ENCODE measurements around the gene PTPRO.
"Not testable (repeated sequence)": the region's sequence is repeated elsewhere in the genome, so short reads cannot be mapped to it uniquely, and the experiment has no call there.

The PTPRO gene

DNA sequence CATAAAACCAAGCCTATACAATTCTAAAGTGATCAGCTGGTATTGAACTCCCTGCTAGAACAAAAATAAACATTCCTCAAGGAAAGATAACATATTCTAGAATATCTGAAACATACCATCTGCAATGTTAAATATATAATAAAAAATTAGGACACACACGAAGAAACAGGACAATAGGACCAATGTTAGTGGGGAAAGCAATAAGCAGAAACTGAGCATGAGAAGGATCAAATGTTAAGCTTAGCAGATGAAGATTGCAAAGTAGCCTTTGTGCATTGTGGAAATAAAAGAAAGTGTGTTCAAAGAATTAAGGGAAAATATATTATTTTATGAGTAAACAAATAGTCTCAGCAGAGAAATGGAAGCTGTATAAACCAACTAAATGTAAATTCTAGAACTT is 286.1 kb downstream of the PTPRO start:
- Histone ChIP-seq H3K27me3 (ENCODE audit: control insufficient read depth, insufficient read depth, low read length) (no peaks in the 10 kb centered on the region), H3K4me3 (ENCODE audit: low read length) (no peak overlapping the region), H3K27ac (ENCODE audit: low read length) (no peak overlapping the region), H3K36me3 (ENCODE audit: control insufficient read depth, low read depth, low read length) (no peaks in the 10 kb centered on the region), H3K9ac (ENCODE audit: low read length) (no peak overlapping the region), H3K9me3 (ENCODE audit: control insufficient read depth, low read depth, low read length) (no peaks in the 10 kb centered on the region), H3K4me1 (ENCODE audit: control insufficient read depth, low read depth, low read length) (no peaks in the 10 kb centered on the region)

DNA sequence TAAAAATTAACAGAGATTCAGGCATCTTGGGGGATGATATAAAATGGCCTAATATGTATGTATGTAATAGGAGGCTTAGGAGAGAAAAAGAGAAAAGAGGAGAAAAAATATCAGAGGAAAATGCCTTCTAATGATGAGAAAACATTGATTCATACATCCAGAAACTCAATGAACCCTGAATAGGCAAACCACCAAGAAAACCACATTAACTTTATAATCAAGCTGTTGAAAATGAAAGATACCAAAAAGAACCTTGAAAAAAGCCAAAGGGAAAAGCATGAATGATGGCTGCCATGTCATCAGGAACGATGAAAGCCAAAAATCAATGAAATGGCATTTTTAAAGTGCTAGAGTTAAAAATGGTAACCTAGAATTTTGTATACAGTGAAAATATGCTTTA is 286.6 kb downstream of the PTPRO start:
- no peak overlapping the region for H3K4me3 ChIP-seq (ENCODE audit: low read length)
- H3K36me3 ChIP-seq (ENCODE audit: control insufficient read depth, low read depth, low read length) = no peaks in the 10 kb centered on the region
- H3K9ac ChIP-seq (ENCODE audit: low read length) = no peak overlapping the region
- H3K4me1 ChIP-seq (ENCODE audit: control insufficient read depth, low read depth, low read length) = no peaks in the 10 kb centered on the region
- H3K27ac ChIP-seq (ENCODE audit: low read length) = no peak overlapping the region
- no peaks in the 10 kb centered on the region for H3K9me3 ChIP-seq (ENCODE audit: control insufficient read depth, low read depth, low read length)
- no peaks in the 10 kb centered on the region for H3K27me3 ChIP-seq (ENCODE audit: control insufficient read depth, insufficient read depth, low read length)

DNA sequence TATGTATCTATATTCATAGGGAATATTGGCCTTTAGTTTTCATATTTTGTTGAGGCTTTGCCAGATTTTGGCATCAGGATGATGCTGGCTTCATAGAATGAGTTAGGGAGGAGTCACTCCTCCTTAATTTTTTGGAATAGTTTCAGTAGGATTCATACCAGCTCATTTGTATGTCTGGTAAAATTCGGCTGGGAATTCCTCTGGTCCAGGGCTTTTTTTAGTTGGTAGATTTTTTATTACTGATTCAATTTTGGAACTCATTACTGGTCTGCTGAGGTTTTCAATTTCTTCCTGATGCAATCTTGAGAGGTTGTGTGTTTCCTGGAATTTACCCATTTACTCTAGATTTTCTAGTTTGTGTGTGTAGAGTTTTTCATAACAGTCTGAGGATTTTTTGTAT is 291.7 kb downstream of the PTPRO start:
- Histone ChIP-seq H3K27ac (ENCODE audit: low read length) (no peak overlapping the region), H3K36me3 (ENCODE audit: control insufficient read depth, low read depth, low read length) (no peaks in the 10 kb centered on the region), H3K27me3 (ENCODE audit: control insufficient read depth, insufficient read depth, low read length) (no peaks in the 10 kb centered on the region), H3K4me1 (ENCODE audit: control insufficient read depth, low read depth, low read length) (no peaks in the 10 kb centered on the region), H3K9me3 (ENCODE audit: control insufficient read depth, low read depth, low read length) (no peaks in the 10 kb centered on the region), H3K9ac (ENCODE audit: low read length) (no peak overlapping the region), H3K4me3 (ENCODE audit: low read length) (no peak overlapping the region)

DNA sequence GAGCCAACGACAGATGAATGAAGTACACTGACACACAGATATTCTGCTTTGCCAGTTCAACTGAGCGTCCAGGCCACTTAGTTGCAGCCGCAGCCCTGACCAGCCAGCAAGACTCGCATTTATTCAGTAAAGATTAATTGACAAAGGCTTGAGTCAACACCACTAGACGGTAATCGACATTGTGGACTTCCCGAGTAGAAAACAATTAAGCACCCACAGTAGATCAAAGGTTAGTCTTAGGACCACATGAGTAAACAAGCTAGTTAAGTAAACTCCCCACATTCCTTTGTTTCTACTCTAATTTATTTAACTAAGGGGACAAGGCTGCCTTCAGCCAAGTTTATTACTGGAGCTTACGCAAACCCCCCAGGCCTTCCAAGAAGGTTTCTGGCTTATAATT is 294.2 kb downstream of the PTPRO start:
- not testable (repeated sequence) for H3K36me3 ChIP-seq (ENCODE audit: control insufficient read depth, low read depth, low read length); H3K4me3 ChIP-seq (ENCODE audit: low read length); H3K4me1 ChIP-seq (ENCODE audit: control insufficient read depth, low read depth, low read length); H3K9ac ChIP-seq (ENCODE audit: low read length); H3K27me3 ChIP-seq (ENCODE audit: control insufficient read depth, insufficient read depth, low read length); H3K27ac ChIP-seq (ENCODE audit: low read length); H3K9me3 ChIP-seq (ENCODE audit: control insufficient read depth, low read depth, low read length)

DNA sequence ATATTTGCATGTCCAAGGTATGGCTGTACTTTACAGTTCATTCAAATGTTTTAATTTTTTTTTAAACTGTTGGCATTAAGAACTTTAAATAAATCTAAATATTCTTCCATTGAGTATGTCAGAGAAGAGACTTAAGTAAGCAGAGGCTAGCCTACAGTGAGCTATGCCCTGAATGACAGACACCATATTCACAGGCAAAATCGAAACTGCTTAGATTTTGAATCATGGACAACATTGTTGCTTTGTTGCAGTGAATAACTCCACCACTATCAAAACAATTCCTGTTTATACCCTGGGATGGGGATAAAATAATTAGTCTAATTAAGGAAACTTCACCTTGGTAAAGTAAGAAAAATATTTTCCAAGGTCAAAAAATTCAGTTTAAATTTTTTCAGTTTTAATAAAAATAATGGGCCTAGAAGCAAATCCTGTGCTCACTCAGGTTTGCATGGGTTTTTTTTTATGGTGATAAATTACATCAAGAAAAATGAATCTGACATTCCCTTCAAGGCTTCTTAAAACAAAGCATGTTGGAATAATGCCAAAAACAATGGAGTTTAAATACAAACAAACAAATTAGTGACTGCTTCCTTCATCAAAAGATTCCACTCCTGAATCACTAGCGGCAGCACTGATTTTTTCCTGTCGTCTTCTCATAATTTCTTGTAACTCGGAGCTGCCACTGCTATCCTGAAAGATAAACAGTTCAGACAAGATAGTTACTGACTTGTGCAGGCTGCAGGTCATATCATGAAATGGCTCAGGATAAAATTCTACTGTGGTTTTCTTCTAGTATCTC is 298.6 kb downstream of the PTPRO start:
- H3K9ac ChIP-seq (ENCODE audit: low read length) = no peak overlapping the region
- no peak overlapping the region for H3K4me3 ChIP-seq (ENCODE audit: low read length)
- no peaks in the 10 kb centered on the region for H3K9me3 ChIP-seq (ENCODE audit: control insufficient read depth, low read depth, low read length)
- H3K4me1 ChIP-seq (ENCODE audit: control insufficient read depth, low read depth, low read length) = no peaks in the 10 kb centered on the region
- H3K36me3 ChIP-seq (ENCODE audit: control insufficient read depth, low read depth, low read length) = no peaks in the 10 kb centered on the region
- no peaks in the 10 kb centered on the region for H3K27me3 ChIP-seq (ENCODE audit: control insufficient read depth, insufficient read depth, low read length)
- H3K27ac ChIP-seq (ENCODE audit: low read length) = no peak overlapping the region

DNA sequence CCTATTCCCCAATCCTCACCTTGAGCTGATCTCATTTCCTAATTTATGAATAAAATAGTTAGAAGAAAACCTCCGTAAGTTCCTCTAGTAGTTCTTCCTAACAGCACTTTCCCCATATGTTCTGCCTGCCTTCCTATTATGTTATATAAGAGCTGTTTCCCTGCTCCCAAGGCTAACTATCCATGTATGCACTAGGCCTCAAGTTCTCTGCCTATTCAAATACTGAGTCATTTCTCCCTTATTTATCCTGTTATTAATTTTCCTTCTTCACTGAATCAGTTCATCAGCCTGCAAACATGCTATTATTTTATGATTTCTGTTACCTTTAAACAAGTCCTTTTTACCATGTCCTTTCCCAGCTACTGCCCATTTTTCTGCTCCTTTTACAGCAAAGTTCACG is 302.8 kb downstream of the PTPRO start:
- no peaks in the 10 kb centered on the region for H3K9me3 ChIP-seq (ENCODE audit: control insufficient read depth, low read depth, low read length)
- H3K4me1 ChIP-seq (ENCODE audit: control insufficient read depth, low read depth, low read length) = peaks cover 2% of the 10 kb centered on the region
- H3K36me3 ChIP-seq (ENCODE audit: control insufficient read depth, low read depth, low read length) = no peaks in the 10 kb centered on the region
- no peaks in the 10 kb centered on the region for H3K27me3 ChIP-seq (ENCODE audit: control insufficient read depth, insufficient read depth, low read length)
- no peak overlapping the region for H3K4me3 ChIP-seq (ENCODE audit: low read length)
- H3K9ac ChIP-seq (ENCODE audit: low read length) = no peak overlapping the region
- no peak overlapping the region for H3K27ac ChIP-seq (ENCODE audit: low read length)

DNA sequence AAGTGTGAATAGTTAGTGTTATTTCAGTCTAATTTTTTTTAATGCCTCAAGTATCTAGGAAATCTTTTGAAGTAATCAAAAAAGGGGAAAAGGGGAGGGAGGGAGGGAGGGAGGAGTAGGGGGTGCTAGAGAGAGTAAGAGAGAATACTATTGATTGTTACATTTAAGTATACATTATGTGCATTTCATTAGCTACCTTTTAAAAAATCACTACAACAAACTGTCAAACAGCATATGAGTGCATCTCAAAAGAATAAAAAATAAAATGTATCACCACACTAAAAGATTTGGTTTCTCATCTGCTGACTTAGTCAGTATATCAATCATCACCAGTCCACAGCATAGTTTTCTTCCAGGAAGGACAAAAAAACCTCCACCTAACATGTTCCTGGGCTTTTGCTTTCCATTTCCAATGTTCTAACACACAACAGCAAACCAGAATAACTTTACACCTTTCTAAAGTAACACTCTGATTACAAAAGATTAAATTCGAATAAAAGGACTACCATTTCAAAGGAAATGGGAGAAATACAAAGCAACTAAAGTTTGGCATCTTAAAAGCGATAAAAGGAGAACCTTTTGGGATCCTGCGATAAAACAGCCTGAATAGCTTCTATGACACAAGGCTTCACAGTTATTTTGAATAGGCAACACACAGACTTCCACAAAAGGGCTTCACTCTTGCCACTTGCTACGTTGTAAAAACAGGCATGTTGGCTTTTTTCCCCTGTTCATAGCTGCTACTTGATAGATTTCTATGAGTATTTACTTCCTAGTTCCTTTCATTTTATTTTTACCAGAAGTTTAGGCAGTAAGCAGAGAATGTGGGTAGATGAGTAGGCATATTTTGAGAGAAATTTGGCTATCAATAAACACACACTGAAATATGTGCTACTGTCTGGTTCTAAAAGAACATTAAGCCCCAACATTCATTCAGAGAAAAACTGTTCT is 306.0 kb downstream of the PTPRO start:
- Histone ChIP-seq H3K4me1 (ENCODE audit: control insufficient read depth, low read depth, low read length) (peaks cover 2% of the 10 kb centered on the region), H3K9me3 (ENCODE audit: control insufficient read depth, low read depth, low read length) (no peaks in the 10 kb centered on the region), H3K27me3 (ENCODE audit: control insufficient read depth, insufficient read depth, low read length) (no peaks in the 10 kb centered on the region), H3K27ac (ENCODE audit: low read length) (no peak overlapping the region), H3K36me3 (ENCODE audit: control insufficient read depth, low read depth, low read length) (no peaks in the 10 kb centered on the region), H3K4me3 (ENCODE audit: low read length) (no peak overlapping the region), H3K9ac (ENCODE audit: low read length) (no peak overlapping the region)

DNA sequence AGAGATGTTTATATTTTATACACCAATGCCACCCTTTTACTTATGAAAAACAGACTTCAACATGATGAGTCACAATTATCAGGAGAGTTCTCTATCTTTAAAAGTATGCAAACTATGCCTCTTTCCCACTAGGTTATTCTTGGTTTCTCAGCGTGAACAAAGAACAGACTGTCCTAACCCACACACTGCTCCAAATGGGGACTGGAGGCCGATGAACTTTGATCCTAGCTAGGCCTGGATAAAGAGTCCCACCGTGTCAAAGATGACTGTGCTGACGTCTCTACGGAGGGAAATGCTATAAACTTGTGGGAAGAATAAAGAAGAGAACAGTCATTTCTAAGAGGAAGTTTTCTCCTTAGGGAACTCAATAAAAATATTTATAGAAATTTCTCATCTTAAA is 306.8 kb downstream of the PTPRO start:
- H3K27ac ChIP-seq (ENCODE audit: low read length) = no peak overlapping the region
- no peaks in the 10 kb centered on the region for H3K36me3 ChIP-seq (ENCODE audit: control insufficient read depth, low read depth, low read length)
- no peaks in the 10 kb centered on the region for H3K9me3 ChIP-seq (ENCODE audit: control insufficient read depth, low read depth, low read length)
- H3K27me3 ChIP-seq (ENCODE audit: control insufficient read depth, insufficient read depth, low read length) = no peaks in the 10 kb centered on the region
- no peak overlapping the region for H3K9ac ChIP-seq (ENCODE audit: low read length)
- H3K4me3 ChIP-seq (ENCODE audit: low read length) = no peak overlapping the region
- peaks cover 2% of the 10 kb centered on the region for H3K4me1 ChIP-seq (ENCODE audit: control insufficient read depth, low read depth, low read length)

DNA sequence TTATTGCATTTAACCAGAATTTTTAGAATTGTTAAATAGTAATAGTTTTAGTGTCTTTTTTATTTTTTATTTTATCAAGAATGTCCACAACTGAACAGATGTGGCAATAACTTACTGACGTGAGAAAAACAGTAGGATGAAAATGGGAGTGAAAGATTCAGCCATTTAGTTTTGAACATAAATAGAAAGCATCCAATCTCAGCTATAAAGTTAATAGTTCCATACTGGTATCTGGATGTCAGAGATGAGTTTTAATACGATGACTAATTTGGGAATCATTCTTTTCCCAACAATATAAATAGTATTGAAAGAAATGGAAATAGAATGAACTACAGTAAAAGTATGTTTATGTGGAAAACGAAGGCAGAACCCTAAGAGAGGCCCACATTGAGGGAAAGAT is 307.5 kb downstream of the PTPRO start:
- Histone ChIP-seq H3K9me3 (ENCODE audit: control insufficient read depth, low read depth, low read length) (no peaks in the 10 kb centered on the region), H3K27ac (ENCODE audit: low read length) (no peak overlapping the region), H3K27me3 (ENCODE audit: control insufficient read depth, insufficient read depth, low read length) (no peaks in the 10 kb centered on the region), H3K4me1 (ENCODE audit: control insufficient read depth, low read depth, low read length) (peaks cover 2% of the 10 kb centered on the region), H3K36me3 (ENCODE audit: control insufficient read depth, low read depth, low read length) (no peaks in the 10 kb centered on the region), H3K4me3 (ENCODE audit: low read length) (no peak overlapping the region), H3K9ac (ENCODE audit: low read length) (no peak overlapping the region)

DNA sequence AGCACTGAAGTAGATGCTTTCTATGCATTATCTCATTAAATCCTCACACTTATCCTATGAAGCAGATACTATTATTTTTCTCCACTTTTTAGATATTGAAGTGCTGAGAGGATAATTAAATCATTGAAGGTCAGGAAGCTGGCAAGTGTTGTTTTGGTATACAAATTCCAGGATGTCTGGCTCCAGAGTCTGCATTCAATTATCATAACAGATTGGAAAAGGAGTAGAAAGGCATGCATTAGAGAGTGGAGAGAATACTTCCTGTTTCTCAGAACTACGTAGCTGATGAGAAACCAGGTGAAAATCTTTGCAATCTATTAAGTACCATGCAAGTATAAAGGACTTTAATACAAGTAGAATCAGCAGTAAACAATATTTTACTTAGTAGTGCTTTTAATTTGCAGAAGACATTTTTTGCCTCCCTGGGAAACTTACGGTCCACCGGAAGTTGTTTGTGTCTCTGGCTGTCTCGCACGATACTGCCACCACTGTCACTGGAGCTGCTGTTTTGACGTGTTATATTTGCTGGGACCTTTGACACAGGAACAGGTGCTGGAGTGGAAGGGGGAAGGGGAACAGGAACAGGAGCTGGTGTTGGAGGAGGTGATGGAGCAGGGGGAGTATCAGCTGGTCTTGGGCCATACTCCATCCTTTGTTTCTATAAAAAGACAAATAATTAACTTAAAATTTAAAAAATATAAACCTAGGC is 308.9 kb downstream of the PTPRO start:
- Histone ChIP-seq H3K27me3 (ENCODE audit: control insufficient read depth, insufficient read depth, low read length) (no peaks in the 10 kb centered on the region), H3K9me3 (ENCODE audit: control insufficient read depth, low read depth, low read length) (no peaks in the 10 kb centered on the region), H3K36me3 (ENCODE audit: control insufficient read depth, low read depth, low read length) (no peaks in the 10 kb centered on the region), H3K4me3 (ENCODE audit: low read length) (no peak overlapping the region), H3K4me1 (ENCODE audit: control insufficient read depth, low read depth, low read length) (peaks cover 2% of the 10 kb centered on the region), H3K27ac (ENCODE audit: low read length) (no peak overlapping the region), H3K9ac (ENCODE audit: low read length) (no peak overlapping the region)

DNA sequence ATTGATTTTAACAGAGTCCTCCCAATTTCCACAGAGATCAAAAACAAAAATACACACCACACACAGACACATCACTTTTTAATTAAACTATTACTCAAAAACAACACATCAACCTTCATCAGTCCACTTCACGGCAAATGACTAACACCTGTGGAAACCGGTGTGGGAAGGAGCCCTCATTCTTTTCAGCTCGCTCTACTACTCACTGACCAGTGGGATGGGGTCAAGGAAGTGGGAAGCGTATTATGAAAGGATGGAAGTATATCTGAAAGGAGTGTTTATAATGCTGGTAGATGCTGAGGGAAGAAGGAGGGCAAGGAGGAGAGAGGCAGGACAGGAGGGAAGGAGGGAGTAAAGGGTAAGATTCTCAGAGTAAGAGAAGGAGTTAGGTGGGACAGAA is 310.4 kb downstream of the PTPRO start:
- peaks cover 2% of the 10 kb centered on the region for H3K4me1 ChIP-seq (ENCODE audit: control insufficient read depth, low read depth, low read length)
- no peak overlapping the region for H3K4me3 ChIP-seq (ENCODE audit: low read length)
- no peaks in the 10 kb centered on the region for H3K36me3 ChIP-seq (ENCODE audit: control insufficient read depth, low read depth, low read length)
- no peak overlapping the region for H3K9ac ChIP-seq (ENCODE audit: low read length)
- no peak overlapping the region for H3K27ac ChIP-seq (ENCODE audit: low read length)
- H3K9me3 ChIP-seq (ENCODE audit: control insufficient read depth, low read depth, low read length) = no peaks in the 10 kb centered on the region
- H3K27me3 ChIP-seq (ENCODE audit: control insufficient read depth, insufficient read depth, low read length) = no peaks in the 10 kb centered on the region

Data from iPS-18a (cell line).